HL-60 (cell line): Measurements from ENCODE around the gene GLT8D1.

ENCODE experiments used
- DNase-seq, 2 experiments: peaks; one replicate each; pipeline ENCODE4 v3.0.0-alpha.2; 2010 to 2020; ENCODE audit warnings: low read depth in 1 of 2, low spot score in 1 of 2
- H3K27ac ChIP-seq: fragments of 250-450 bp; sonication (Bioruptor Pico); replicated peaks from 2 replicates; pipeline ENCODE4 v1.5.1; 2020; ENCODE audit warnings: mild to moderate bottlenecking, moderate library complexity
- H3K27me3 ChIP-seq: fragments of 250-450 bp; sonication (Bioruptor Pico); 2 replicates; pipeline ENCODE4 v1.5.1; 2021; ENCODE audit warnings: mild to moderate bottlenecking, moderate library complexity; ENCODE audit not compliant: insufficient read depth, poor library complexity, severe bottlenecking
- H3K4me3 ChIP-seq: replicated peaks from 2 replicates; pipeline ENCODE4 v1.5.1; 2011; ENCODE audit warnings: mild to moderate bottlenecking, control low read depth, low read length; ENCODE audit not compliant: insufficient read depth
- GABPA ChIP-seq: IDR thresholded peaks from 2 replicates; pipeline ENCODE4 v1.6.1; 2012; ENCODE audit warnings: low read depth
- POLR2AphosphoS5 ChIP-seq: IDR thresholded peaks from 2 replicates; pipeline ENCODE4 v1.6.1; 2012; ENCODE audit warnings: low read depth
- SPI1 ChIP-seq: IDR thresholded peaks from 2 replicates; pipeline ENCODE4 v1.6.1; 2012; ENCODE audit warnings: low read depth, mild to moderate bottlenecking, borderline replicate concordance
- TF ChIP-seq, protein P1 (sequence below): IDR thresholded peaks from one replicate; pipeline ENCODE4 v1.5.1; 2011; ENCODE audit warnings: low read length, control low read depth, inconsistent platforms; ENCODE audit not compliant: insufficient read depth
- TF ChIP-seq, protein P2 (sequence below): IDR thresholded peaks from 2 replicates; pipeline ENCODE4 v1.6.1; 2012; ENCODE audit warnings: low read depth; ENCODE audit not compliant: insufficient replicate concordance

Gene GLT8D1

DNA sequence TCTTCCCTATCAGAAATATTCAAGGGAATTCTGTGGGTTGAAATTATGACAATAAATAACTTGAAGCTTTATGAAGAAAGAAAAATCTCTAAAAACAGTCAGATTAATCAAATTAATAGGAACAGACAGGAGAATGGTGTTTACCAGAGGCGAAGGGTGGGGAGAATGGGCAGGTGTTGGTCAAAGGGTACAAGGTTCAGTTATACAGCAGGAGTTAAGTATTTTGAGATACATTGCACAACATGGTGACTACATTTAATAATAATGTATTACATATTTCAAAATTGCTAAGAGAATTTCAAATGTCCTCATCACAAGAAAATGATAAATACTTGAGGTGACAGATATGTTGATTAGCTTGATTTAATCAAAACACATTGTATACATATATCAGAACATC is 18.9 kb upstream of the GLT8D1 start:
- TF ChIP-seq, protein P1, sequence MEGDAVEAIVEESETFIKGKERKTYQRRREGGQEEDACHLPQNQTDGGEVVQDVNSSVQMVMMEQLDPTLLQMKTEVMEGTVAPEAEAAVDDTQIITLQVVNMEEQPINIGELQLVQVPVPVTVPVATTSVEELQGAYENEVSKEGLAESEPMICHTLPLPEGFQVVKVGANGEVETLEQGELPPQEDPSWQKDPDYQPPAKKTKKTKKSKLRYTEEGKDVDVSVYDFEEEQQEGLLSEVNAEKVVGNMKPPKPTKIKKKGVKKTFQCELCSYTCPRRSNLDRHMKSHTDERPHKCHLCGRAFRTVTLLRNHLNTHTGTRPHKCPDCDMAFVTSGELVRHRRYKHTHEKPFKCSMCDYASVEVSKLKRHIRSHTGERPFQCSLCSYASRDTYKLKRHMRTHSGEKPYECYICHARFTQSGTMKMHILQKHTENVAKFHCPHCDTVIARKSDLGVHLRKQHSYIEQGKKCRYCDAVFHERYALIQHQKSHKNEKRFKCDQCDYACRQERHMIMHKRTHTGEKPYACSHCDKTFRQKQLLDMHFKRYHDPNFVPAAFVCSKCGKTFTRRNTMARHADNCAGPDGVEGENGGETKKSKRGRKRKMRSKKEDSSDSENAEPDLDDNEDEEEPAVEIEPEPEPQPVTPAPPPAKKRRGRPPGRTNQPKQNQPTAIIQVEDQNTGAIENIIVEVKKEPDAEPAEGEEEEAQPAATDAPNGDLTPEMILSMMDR: no peak
- TF ChIP-seq GABPA: no peak
- no peak for TF ChIP-seq POLR2AphosphoS5
- no peak for TF ChIP-seq SPI1
- TF ChIP-seq, protein P2, sequence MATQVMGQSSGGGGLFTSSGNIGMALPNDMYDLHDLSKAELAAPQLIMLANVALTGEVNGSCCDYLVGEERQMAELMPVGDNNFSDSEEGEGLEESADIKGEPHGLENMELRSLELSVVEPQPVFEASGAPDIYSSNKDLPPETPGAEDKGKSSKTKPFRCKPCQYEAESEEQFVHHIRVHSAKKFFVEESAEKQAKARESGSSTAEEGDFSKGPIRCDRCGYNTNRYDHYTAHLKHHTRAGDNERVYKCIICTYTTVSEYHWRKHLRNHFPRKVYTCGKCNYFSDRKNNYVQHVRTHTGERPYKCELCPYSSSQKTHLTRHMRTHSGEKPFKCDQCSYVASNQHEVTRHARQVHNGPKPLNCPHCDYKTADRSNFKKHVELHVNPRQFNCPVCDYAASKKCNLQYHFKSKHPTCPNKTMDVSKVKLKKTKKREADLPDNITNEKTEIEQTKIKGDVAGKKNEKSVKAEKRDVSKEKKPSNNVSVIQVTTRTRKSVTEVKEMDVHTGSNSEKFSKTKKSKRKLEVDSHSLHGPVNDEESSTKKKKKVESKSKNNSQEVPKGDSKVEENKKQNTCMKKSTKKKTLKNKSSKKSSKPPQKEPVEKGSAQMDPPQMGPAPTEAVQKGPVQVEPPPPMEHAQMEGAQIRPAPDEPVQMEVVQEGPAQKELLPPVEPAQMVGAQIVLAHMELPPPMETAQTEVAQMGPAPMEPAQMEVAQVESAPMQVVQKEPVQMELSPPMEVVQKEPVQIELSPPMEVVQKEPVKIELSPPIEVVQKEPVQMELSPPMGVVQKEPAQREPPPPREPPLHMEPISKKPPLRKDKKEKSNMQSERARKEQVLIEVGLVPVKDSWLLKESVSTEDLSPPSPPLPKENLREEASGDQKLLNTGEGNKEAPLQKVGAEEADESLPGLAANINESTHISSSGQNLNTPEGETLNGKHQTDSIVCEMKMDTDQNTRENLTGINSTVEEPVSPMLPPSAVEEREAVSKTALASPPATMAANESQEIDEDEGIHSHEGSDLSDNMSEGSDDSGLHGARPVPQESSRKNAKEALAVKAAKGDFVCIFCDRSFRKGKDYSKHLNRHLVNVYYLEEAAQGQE: no peak
- DNase-seq: no peak
- Histone ChIP-seq H3K27ac (no peak overlapping the region), H3K4me3 (no peak overlapping the region), H3K27me3 (no peaks in the 10 kb centered on the region)

DNA sequence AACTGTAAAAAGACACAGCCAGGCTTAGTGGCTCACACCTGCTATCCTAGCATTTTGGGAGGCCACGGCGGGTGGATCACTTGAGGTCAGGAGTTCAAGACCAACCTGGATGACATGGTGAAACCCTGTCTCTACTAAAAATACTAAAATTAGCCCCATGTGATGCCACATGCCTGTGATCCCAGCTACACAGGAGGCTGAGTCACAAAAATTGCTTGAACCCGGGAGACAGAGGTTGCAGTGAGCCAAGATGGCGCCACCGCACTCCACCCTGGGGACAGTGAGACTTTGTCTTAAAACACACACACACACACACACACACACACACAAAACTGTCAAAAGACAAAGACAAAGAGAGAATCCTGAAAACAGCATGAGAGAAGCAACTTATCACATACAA is 18.3 kb upstream of the GLT8D1 start:
- no peak overlapping the region for H3K27ac ChIP-seq

DNA sequence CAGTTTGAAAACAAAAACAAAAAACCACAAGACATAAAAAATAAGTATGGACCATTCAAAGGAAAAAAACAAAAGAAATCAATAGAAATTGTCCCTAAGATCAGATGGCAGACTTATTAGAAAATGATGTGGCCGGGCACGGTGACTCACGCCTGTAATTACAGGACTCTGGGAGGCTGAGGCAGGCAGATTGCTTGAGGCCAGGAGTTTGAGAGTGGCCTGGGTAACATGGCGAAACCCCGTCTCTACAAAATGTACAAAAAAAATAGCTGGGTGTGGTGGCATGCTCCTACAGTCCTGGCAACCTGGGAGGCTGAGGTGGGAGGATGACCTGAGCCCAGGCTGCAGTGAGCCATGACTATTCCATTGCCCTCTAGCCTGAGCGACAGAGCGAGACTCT is 16.9 kb upstream of the GLT8D1 start:
- Histone ChIP-seq H3K4me3 (no peak overlapping the region), H3K27me3 (no peaks in the 10 kb centered on the region), H3K27ac (peak overlapping the region; percentile 3; the same call in 1 of the 2 replicates)
- TF ChIP-seq, protein P1: no peak
- TF ChIP-seq POLR2AphosphoS5: no peak
- TF ChIP-seq GABPA: no peak
- TF ChIP-seq, protein P2: no peak
- no peak for TF ChIP-seq SPI1
- no peak for DNase-seq

More for the DNA sequence above, 18.3 kb upstream of the GLT8D1 start:
- Histone ChIP-seq H3K27me3 (no peaks in the 10 kb centered on the region), H3K4me3 (no peak overlapping the region)
- TF ChIP-seq GABPA (no peak), SPI1 (no peak), POLR2AphosphoS5 (no peak)
- TF ChIP-seq, protein P2: no peak
- TF ChIP-seq, protein P1: no peak
- DNase-seq: no peak
